Measurements from ENCODE around the gene ITIH1.

ITIH1 gene

GRCh38 chr3:52789746-52790040 is 12.3 kb downstream of the ITIH1 start:
- no peak for DNase-seq (ENCODE audit: low read depth in 2 of 2)

GRCh38 chr3:52790337-52790736 is 12.9 kb downstream of the ITIH1 start:
- no peak for DNase-seq (ENCODE audit: low read depth in 2 of 2)

- no peak for DNase-seq (ENCODE audit: low read depth in 2 of 2)
Observed at GRCh38 chr3:52790741-52791140, 13.3 kb downstream of the ITIH1 start.

- no peak for DNase-seq (ENCODE audit: low read depth in 2 of 2)
Observed at GRCh38 chr3:52791366-52791765, 14.0 kb downstream of the ITIH1 start.

GRCh38 chr3:52791928-52792327 is 14.5 kb downstream of the ITIH1 start:
- DNase-seq (ENCODE audit: low read depth in 2 of 2) = no peak

- DNase-seq (ENCODE audit: low read depth in 2 of 2) = no peak
Observed at GRCh38 chr3:52792413-52792812, 15.0 kb downstream of the ITIH1 start.

- no peak for DNase-seq (ENCODE audit: low read depth in 2 of 2)
Observed at GRCh38 chr3:52792961-52793695, 15.7 kb downstream of the ITIH1 start.

GRCh38 chr3:52793702-52794611 is 16.6 kb downstream of the ITIH1 start:
- DNase-seq (ENCODE audit: low read depth in 2 of 2) = no peak

GRCh38 chr3:52794612-52795099 is 17.3 kb downstream of the ITIH1 start, which contains the start of gene ITIH3:
ITIH3 (plus strand) TSS chr3:52794796; CDS start chr3:52794804, 8 bp downstream.
- DNase-seq (ENCODE audit: low read depth in 2 of 2) = no peak

- DNase-seq (ENCODE audit: low read depth in 2 of 2) = no peak
Observed at GRCh38 chr3:52795298-52795900, 18.0 kb downstream of the ITIH1 start.

GRCh38 chr3:52796411-52796810 is 19.0 kb downstream of the ITIH1 start:
- DNase-seq (ENCODE audit: low read depth in 2 of 2) = no peak

- DNase-seq (ENCODE audit: low read depth in 2 of 2) = no peak
Observed at GRCh38 chr3:52798376-52798977, 21.1 kb downstream of the ITIH1 start.

GRCh38 chr3:52798978-52799476 is 21.6 kb downstream of the ITIH1 start:
- DNase-seq (ENCODE audit: low read depth in 2 of 2) = no peak

GRCh38 chr3:52800079-52800478 is 22.7 kb downstream of the ITIH1 start:
- no peak for DNase-seq (ENCODE audit: low read depth in 2 of 2)

- DNase-seq (ENCODE audit: low read depth in 2 of 2) = no peak
Observed at GRCh38 chr3:52801839-52802238, 24.4 kb downstream of the ITIH1 start.

GRCh38 chr3:52805270-52806039 is 28.1 kb downstream of the ITIH1 start:
- no peak for DNase-seq (ENCODE audit: low read depth in 2 of 2)

GRCh38 chr3:52809149-52809548 is 31.8 kb downstream of the ITIH1 start:
- no peak for DNase-seq (ENCODE audit: low read depth in 2 of 2)

GRCh38 chr3:52809662-52810377 is 32.4 kb downstream of the ITIH1 start:
- DNase-seq (ENCODE audit: low read depth in 2 of 2) = no peak

- DNase-seq (ENCODE audit: low read depth in 2 of 2) = no peak
Observed at GRCh38 chr3:52810923-52811322, 33.5 kb downstream of the ITIH1 start.

- no peak for DNase-seq (ENCODE audit: low read depth in 2 of 2)
Observed at GRCh38 chr3:52811452-52812011, 34.1 kb downstream of the ITIH1 start.

All from stimulated activated CD8-positive, alpha-beta memory T cell treated with anti-CD3 and anti-CD28 coated beads, Interleukin-7, amount 100 ng/mL, for 1 hour (primary cell).